ENCODE data around the gene NCS1. TPM values are rescaled to one million over a fixed set of nuclear protein-coding genes. Genes with fewer than 3 reads are reported as not detected.

Gene NCS1
- total RNA-seq, 2 donors from 2014 or later: 4.5 to 26.1 TPM

- Histone ChIP-seq H3K4me3 (no peak overlapping the region), H3K36me3 (no peaks in the 10 kb centered on the region), H3K4me1 (no peaks in the 10 kb centered on the region), H3K27me3 (no peaks in the 10 kb centered on the region), H3K9me3 (no peaks in the 10 kb centered on the region), H3K27ac (no peak overlapping the region)
- TF ChIP-seq CTCF (IDR thresholded peaks at IDR 0.05): no peak
- no peak for DNase-seq (ENCODE audit: low spot score)
Measured at GRCh38 chr9:130217838-130218237, 45.6 kb downstream of the NCS1 start.

- Histone ChIP-seq H3K9me3 (no peaks in the 10 kb centered on the region), H3K27ac (no peak overlapping the region), H3K4me1 (no peaks in the 10 kb centered on the region), H3K36me3 (no peaks in the 10 kb centered on the region), H3K4me3 (no peak overlapping the region), H3K27me3 (no peaks in the 10 kb centered on the region)
- TF ChIP-seq CTCF (IDR thresholded peaks at IDR 0.05): no peak
- no peak for DNase-seq (ENCODE audit: low spot score)
Measured at GRCh38 chr9:130219661-130220096, 47.5 kb downstream of the NCS1 start.

- Histone ChIP-seq H3K4me3 (no peak overlapping the region), H3K27ac (no peak overlapping the region), H3K9me3 (no peaks in the 10 kb centered on the region), H3K36me3 (no peaks in the 10 kb centered on the region), H3K27me3 (no peaks in the 10 kb centered on the region), H3K4me1 (no peaks in the 10 kb centered on the region)
- no peak for TF ChIP-seq CTCF (IDR thresholded peaks at IDR 0.05)
- DNase-seq (ENCODE audit: low spot score): no peak
Measured at GRCh38 chr9:130220352-130220751, 48.1 kb downstream of the NCS1 start.

GRCh38 chr9:130222833-130223232 is 50.6 kb downstream of the NCS1 start:
- Histone ChIP-seq H3K36me3 (no peaks in the 10 kb centered on the region), H3K27me3 (no peaks in the 10 kb centered on the region), H3K4me3 (no peak overlapping the region), H3K4me1 (no peaks in the 10 kb centered on the region), H3K27ac (no peak overlapping the region), H3K9me3 (peaks cover 4 to 10% of the 10 kb centered on the region in 2 donors)
- no peak for DNase-seq (ENCODE audit: low spot score)
- no peak for TF ChIP-seq CTCF (IDR thresholded peaks at IDR 0.05)

GRCh38 chr9:130225071-130225470 is 52.9 kb downstream of the NCS1 start:
- no peak for DNase-seq (ENCODE audit: low spot score)
- no peaks in the 10 kb centered on the region for H3K36me3 ChIP-seq
- H3K4me3 ChIP-seq: no peak overlapping the region
- H3K4me1 ChIP-seq: no peaks in the 10 kb centered on the region
- peaks cover 7 to 16% of the 10 kb centered on the region in 2 donors for H3K9me3 ChIP-seq
- no peaks in the 10 kb centered on the region for H3K27me3 ChIP-seq
- no peak for TF ChIP-seq CTCF (IDR thresholded peaks at IDR 0.05)
- H3K27ac ChIP-seq: no peak overlapping the region

GRCh38 chr9:130225586-130225985 is 53.4 kb downstream of the NCS1 start:
- H3K4me1 ChIP-seq: no peaks in the 10 kb centered on the region
- TF ChIP-seq CTCF (IDR thresholded peaks at IDR 0.05): no peak
- no peak overlapping the region for H3K4me3 ChIP-seq
- DNase-seq (ENCODE audit: low spot score): no peak
- H3K27me3 ChIP-seq: no peaks in the 10 kb centered on the region
- H3K27ac ChIP-seq: no peak overlapping the region
- peaks cover 7 to 16% of the 10 kb centered on the region in 2 donors for H3K9me3 ChIP-seq
- no peaks in the 10 kb centered on the region for H3K36me3 ChIP-seq

Data from right atrium auricular region (tissue), 2 donors.